IPS DF 6.9 (cell line): Measurements from ENCODE around the gene ING1.
"Not testable (repeated sequence)": the region's sequence is repeated elsewhere in the genome, so short reads cannot be mapped to it uniquely, and the experiment has no call there.

Experiments
- DNase-seq: peaks from one replicate; pipeline ENCODE4 v3.0.0-alpha.2; 2013; ENCODE audit warnings: low read depth, low spot score
- H3K27ac ChIP-seq: one replicate; pipeline ENCODE4 v1.5.1; 2013; ENCODE audit warnings: low read length, control low read depth
- H3K27me3 ChIP-seq: 2 replicates; pipeline ENCODE4 v1.6.1; 2013; ENCODE audit warnings: mild to moderate bottlenecking, low read length; ENCODE audit not compliant: control insufficient read depth, insufficient read depth
- H3K36me3 ChIP-seq: 2 replicates; pipeline ENCODE4 v1.6.1; 2013; ENCODE audit warnings: low read length; ENCODE audit not compliant: control insufficient read depth, insufficient read depth
- H3K4me1 ChIP-seq: 2 replicates; pipeline ENCODE4 v1.6.1; 2013; ENCODE audit warnings: low read length; ENCODE audit not compliant: control insufficient read depth, insufficient read depth
- H3K4me3 ChIP-seq: 2 replicates; pipeline ENCODE4 v1.5.1; 2013; ENCODE audit warnings: mild to moderate bottlenecking, low read length
- H3K9me3 ChIP-seq: 2 replicates; pipeline ENCODE4 v1.6.1; 2013; ENCODE audit warnings: low read length, inconsistent platforms; ENCODE audit not compliant: control insufficient read depth, insufficient read depth
- WGBS: extraction: QIAGEN DNeasy Blood & Tissue Kit; methylation state at CpG from one replicate; pipeline ENCODE4 v1.1.7; 2013; ENCODE audit warnings: mixed read lengths, missing lambda C conversion rate; ENCODE audit not compliant: insufficient read length, insufficient coverage; 5-methylcytosine and 5-hydroxymethylcytosine counted together

The ING1 gene

DNA sequence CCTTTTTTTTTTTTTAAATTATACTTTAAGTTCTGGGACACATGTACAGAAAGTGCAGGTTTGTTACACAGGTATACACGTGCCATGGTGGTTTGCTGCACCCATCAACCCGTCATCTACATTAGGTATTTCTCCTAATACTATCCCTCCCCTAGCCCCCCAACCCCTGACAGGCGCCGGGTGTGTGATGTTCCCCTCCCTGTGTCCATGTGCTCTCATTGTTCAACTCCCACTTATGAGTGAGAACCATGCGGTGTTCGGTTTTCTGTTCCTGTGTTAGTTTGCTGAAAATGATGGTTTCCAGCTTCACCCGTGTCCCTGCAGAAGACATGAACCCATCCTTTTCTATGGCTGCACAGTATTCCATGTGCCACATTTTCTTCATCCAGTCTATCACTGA lies 17.7 kb upstream of the ING1 start:
- H3K36me3 ChIP-seq, result not testable (repeated sequence)

GRCh38 chr13:110696776-110697175 lies 16.7 kb upstream of the ING1 start:
- H3K4me3 ChIP-seq, result no peak overlapping the region
- no CpG with 5 or more reads among the region's 10 CpGs for WGBS
- no peaks in the 10 kb centered on the region for H3K4me1 ChIP-seq
- no peak overlapping the region for H3K27ac ChIP-seq
- no peak for DNase-seq
- peaks cover 10% of the 10 kb centered on the region for H3K36me3 ChIP-seq
- H3K27me3 ChIP-seq, result no peaks in the 10 kb centered on the region
- no peaks in the 10 kb centered on the region for H3K9me3 ChIP-seq

More for the DNA sequence above, 17.7 kb upstream of the ING1 start:
- not testable (repeated sequence) for H3K27me3 ChIP-seq, H3K4me1 ChIP-seq, H3K9me3 ChIP-seq, H3K4me3 ChIP-seq, DNase-seq, H3K27ac ChIP-seq
- WGBS, result no CpG with 5 or more reads among the region's 7 CpGs

DNA sequence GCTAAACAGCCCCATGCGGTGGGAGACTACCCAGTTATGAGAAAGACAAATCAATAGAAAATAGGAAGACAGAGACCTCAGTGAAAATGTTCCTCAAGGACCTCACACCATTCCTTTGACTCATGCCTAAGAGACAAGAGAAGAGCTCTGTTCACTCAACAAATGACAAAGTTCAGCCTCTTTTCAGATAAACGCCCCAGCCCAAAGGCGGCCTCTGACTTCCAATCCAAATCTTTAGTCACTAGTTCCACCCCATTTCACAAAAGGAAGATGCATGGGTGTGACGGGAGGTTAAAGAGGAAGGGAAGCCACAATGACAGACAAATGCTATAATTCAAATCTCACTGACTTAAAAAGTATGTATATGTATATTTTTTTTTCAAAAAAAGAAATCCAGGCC lies 15.7 kb upstream of the ING1 start:
- Histone ChIP-seq H3K36me3 (peaks cover 10% of the 10 kb centered on the region), H3K4me1 (no peaks in the 10 kb centered on the region), H3K4me3 (no peak overlapping the region), H3K27me3 (no peaks in the 10 kb centered on the region), H3K9me3 (no peaks in the 10 kb centered on the region), H3K27ac (no peak overlapping the region)
- no CpG with 5 or more reads among the region's 4 CpGs for WGBS
- no peak for DNase-seq

- Histone ChIP-seq H3K4me1 (no peaks in the 10 kb centered on the region), H3K4me3 (no peak overlapping the region), H3K36me3 (peaks cover 10% of the 10 kb centered on the region), H3K9me3 (no peaks in the 10 kb centered on the region), H3K27me3 (no peaks in the 10 kb centered on the region), H3K27ac (no peak overlapping the region)
- no peak for DNase-seq
- WGBS, result no CpG with 5 or more reads among the region's 4 CpGs
Measured at GRCh38 chr13:110698689-110699088, 14.8 kb upstream of the ING1 start.

- Histone ChIP-seq H3K36me3 (peaks cover 10% of the 10 kb centered on the region), H3K4me1 (no peaks in the 10 kb centered on the region), H3K27me3 (no peaks in the 10 kb centered on the region), H3K9me3 (no peaks in the 10 kb centered on the region), H3K27ac (no peak overlapping the region), H3K4me3 (no peak overlapping the region)
- WGBS, result no CpG with 5 or more reads among the region's 15 CpGs
- DNase-seq, result no peak
Measured at GRCh38 chr13:110699148-110700145, 14.1 kb upstream of the ING1 start.

DNA sequence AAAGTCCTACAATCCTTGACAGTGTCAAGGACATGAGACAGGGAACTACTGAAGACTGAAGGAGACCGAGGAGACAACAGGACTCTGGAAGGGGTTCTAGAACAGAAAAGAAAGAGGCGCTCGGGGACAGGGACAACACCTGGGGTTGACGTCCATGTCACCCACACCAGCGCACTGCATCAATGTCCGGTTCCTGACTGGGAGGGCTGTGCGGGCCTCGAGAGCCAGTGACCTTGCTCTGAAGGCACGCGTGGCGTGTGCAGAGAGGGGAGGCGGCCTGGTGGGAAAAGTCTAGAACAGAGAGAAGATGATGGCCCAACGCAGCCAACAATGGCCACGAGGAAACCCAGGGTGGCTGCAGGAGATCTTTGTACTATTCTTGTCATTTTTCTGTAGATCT lies 13.3 kb upstream of the ING1 start:
- H3K4me3 ChIP-seq, result no peak overlapping the region
- no peak for DNase-seq

DNA sequence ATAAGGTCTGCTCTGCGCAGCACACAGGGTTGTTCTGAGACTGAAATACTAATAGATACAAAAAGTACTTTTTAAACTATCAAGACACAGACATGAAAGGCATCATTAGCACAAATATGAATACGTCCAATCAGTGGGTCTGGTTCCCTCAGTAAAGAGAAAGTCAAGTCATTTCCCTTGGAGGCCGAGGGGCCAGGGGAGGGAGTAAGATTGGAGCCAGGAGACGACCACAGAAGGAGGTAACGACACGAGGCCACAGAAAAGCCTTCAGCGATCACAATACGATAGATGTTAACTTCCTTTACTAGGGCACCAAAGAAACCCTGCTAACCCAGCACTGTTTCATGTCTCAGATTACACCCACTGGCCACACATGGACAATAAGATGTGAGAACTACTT lies 12.9 kb upstream of the ING1 start:
- Histone ChIP-seq H3K36me3 (peaks cover 10% of the 10 kb centered on the region), H3K27me3 (no peaks in the 10 kb centered on the region), H3K4me3 (no peak overlapping the region), H3K9me3 (no peaks in the 10 kb centered on the region), H3K4me1 (no peaks in the 10 kb centered on the region), H3K27ac (no peak overlapping the region)
- DNase-seq, result no peak
- WGBS, result no CpG with 5 or more reads among the region's 8 CpGs

More for the DNA sequence above, 13.3 kb upstream of the ING1 start:
- no peaks in the 10 kb centered on the region for H3K9me3 ChIP-seq
- H3K36me3 ChIP-seq, result peaks cover 10% of the 10 kb centered on the region
- H3K27me3 ChIP-seq, result no peaks in the 10 kb centered on the region
- no CpG with 5 or more reads among the region's 14 CpGs for WGBS
- H3K27ac ChIP-seq, result no peak overlapping the region
- no peaks in the 10 kb centered on the region for H3K4me1 ChIP-seq

- DNase-seq, H3K27ac ChIP-seq, H3K27me3 ChIP-seq, H3K4me3 ChIP-seq, H3K9me3 ChIP-seq, H3K4me1 ChIP-seq: not testable (repeated sequence)
- no CpG with 5 or more reads among the region's 7 CpGs for WGBS
- H3K36me3 ChIP-seq, result peaks cover 10% of the 10 kb centered on the region
Measured at GRCh38 chr13:110701061-110701460, 12.4 kb upstream of the ING1 start.

DNA sequence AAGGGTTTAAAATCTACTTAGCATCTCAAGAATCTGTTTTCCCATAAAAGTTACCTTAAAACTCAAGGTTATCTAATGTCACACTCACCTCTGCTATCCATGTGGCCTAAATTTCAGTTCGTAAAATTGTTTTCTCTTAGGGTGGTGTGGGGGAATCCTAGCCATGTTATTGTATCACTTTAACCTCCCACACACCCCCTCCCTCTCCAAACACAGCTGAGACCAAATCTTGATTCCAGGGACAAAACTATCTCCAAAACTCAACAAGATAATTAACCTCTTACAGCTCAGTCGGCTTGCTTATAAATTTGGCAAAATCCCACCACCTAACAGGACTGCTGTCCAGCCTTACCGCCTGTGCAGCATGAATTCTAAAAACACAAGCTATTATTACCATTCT lies 11.4 kb upstream of the ING1 start:
- DNase-seq, result no peak
- no CpG with 5 or more reads among the region's 3 CpGs for WGBS
- no peak overlapping the region for H3K27ac ChIP-seq
- H3K4me1 ChIP-seq, result peaks cover 7% of the 10 kb centered on the region; the same call in 1 of the 2 replicates
- H3K36me3 ChIP-seq, result peaks cover 10% of the 10 kb centered on the region
- no peak overlapping the region for H3K4me3 ChIP-seq
- no peaks in the 10 kb centered on the region for H3K27me3 ChIP-seq
- no peaks in the 10 kb centered on the region for H3K9me3 ChIP-seq

GRCh38 chr13:110702591-110703526 lies 10.6 kb upstream of the ING1 start:
- Histone ChIP-seq H3K27me3 (no peaks in the 10 kb centered on the region), H3K4me3 (no peak overlapping the region), H3K4me1 (peaks cover 7% of the 10 kb centered on the region; the same call in 1 of the 2 replicates), H3K9me3 (no peaks in the 10 kb centered on the region), H3K36me3 (peaks cover 10% of the 10 kb centered on the region), H3K27ac (no peak overlapping the region)
- no peak for DNase-seq
- WGBS, result no CpG with 5 or more reads among the region's 15 CpGs
